HG02759 (cell line): ENCODE measurements around the gene WDFY4.

Experiments
- ATAC-seq: cut with Tn5 transposase; IDR thresholded peaks from one replicate; pipeline ENCODE4 v1.9.1; 2021; ENCODE audit warnings: mild to moderate bottlenecking, moderate library complexity; ENCODE audit not compliant: unreplicated experiment

WDFY4 gene

DNA sequence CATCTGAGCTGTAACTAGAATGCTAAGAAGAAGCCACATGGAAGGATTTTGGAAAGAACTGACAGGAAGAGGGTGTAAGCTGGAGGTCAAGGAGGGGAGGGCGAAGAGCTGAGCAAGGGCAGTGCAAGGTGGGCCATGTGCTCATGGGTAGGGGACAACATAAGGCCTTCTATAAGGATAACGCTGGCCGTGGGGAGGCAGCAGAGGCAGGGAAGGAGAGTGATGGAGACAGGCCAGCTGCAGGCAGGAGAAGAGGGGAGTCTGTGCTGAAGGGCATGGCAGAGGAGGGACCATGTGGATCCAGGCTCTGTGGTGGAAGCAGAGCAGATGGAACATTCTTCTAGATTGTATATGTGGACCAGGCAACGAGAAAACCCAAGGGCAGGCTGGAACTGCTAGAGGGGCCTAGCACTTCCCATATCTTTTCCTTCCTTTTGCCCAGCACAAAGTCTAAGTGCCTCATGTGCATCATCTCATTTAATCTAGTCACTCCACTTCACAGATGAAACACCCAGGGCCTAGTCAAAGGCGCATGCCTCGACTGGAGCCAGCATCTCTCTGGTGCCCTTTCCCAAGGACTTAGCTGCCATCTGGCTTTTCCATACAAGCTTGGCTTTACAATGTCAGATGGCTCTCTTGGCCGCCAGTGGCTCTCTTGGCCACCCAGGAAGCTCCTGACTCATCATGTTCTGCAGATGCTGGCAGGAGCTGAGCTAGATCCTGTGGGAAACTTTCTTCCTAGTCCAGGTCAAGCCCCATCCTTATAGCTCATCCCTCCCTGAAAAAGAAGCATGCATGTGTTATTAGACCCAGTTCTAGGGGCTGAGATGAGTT lies 248.4 kb downstream of the WDFY4 start:
- ATAC-seq, result no peak

DNA sequence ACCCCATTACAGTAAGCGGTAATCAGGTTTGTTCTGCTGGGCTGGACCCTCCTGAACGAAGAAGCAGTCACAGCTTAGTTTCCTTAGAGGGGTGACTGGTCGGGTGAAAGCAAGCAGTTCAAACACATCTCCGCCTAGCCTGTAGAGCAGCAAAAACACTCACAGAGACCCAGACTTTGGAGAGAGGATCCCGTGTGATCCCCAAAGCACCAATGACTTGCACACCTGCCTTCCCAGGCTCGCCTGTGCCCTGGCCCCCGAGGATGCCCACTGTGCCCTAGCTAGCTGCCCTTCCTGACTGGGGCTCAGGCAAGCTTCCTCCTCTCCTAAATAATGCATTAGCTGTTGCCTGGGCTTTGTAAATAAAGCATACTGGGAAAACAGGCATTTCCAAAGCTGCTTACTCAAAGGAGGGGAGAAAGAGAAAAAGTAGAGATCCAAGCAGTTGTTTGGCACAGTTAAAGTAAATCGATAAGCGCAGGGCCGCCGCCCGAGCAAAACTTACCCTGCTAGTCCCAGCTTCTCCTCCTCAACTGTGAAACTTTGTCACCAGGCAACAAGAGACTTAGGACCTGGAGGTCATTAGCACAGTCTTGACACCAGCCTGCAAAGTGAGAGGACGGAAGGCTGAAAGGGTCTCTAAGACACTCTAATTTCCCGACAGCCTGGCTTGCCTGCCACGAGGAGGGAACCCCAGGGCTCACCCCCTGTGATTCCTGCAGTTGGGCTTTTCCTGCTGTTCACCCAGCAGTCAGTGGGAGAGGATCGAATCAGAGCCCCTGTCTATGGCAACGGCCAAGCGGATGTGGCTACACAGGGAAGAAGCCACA lies 250.2 kb downstream of the WDFY4 start:
- no peak for ATAC-seq

DNA sequence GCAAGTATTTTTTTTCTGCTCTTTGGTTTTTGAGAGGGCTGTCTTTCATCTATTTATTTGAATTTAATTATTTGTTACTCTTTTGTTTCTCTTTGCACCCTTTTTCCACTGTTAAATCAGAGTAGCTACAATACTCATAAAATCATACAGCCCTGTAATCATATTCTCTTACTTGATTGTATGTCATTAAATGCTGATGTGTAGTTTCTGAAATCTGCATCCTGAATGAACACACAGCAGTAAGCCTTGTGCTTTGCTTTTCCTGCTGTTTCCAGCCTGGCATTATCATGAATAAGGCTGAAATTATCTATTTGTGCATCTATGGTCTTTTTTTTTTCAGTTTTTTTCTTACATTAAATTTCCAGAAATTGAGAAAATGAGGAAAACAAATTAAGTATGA lies 250.9 kb downstream of the WDFY4 start:
- ATAC-seq, result no peak

DNA sequence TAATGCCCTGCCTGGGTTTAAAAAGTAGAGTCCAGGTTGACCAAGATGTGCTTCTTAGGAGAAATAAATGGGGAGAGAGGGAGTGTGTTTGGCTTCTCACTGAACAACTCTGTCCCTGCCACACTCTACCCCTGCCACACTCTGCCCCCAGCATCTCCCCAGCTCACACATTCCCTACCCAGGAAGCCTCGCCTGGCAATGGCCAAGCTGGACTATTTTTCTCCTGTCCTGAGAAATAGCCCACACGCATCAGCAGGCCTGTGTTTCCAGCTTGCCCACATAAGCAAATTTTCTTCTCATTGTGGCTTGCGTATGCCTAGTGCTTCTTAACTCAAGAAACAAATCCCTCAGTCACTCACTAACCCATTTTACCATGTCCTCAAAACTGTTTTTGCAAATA lies 253.1 kb downstream of the WDFY4 start:
- no peak for ATAC-seq

DNA sequence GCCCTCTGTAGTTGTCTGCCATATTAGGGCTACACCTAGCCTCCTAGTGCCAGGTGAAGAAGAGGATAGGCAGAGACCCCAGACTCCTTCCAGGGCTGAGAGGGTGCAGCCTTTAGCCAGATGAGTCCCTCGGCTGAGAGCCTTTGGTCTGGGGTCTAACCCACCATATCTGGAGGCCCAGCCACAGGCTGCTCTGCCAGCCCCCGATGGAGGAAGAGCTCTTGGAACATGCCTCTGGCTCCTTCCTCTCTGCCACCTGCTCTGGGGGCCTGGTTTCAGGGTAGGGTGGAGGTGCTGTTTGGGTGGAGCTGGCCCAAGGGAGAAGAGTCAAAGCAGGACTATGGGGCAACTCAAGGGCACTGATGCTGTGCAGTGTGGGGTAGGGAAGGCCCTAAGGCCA lies 253.6 kb downstream of the WDFY4 start:
- no peak for ATAC-seq

DNA sequence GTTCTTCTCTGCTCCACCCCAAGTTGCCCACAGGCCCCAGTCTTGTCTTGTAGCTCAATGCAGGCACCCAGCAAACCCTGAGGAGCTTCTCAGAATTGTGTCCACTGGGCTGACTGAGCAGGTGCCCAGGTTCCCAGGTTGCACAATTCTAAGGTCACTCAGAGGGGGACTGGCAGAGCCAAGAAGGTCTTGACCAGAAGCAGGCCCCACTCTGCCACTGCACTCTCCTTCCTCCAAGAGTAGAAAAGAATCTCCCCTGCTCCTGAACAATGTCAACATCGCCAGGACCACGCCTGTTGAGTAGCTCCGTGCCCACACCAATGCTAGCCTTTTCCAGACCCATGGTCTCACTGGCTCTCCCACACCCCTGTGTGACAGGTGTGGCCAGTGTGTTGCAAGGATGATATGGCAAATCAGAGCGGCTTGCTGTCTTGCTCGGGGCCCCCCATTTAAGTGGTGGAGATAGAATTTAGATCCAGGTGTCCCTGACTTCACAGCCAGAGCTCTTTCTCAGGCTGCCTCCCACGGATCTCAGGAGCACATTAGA lies 254.4 kb downstream of the WDFY4 start:
- no peak for ATAC-seq

DNA sequence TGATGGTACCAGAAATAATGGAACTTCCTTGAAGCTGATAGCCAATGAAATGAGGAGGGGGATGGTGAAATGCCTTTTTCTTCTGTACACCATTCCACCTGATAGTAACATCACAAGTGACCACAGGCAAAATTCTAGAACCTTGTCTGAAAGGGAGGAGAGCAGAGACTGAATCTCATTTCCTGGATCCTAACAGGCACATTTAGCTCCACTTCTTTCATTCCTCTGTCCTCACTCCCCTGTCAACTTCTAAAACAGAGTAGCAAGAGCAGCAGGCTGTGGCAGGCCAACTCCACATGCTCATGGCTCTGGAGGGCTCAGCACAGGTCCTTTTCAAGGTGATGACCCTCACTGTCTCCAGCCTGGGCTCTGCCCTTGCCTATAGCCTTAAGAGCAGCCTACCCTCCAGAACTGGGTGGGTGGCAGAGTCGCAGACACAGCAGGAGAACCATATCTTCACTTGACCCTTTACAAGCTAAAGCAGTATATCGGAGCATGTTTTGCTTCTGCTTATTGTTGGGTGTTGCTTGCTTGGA lies 255.2 kb downstream of the WDFY4 start, which contains the start of gene LRRC18:
Gene LRRC18 (minus strand): TSS at position 51 of the 536 bp plus-strand sequence. CDS start 25,685 bp downstream, outside the sequence.
- no peak for ATAC-seq

DNA sequence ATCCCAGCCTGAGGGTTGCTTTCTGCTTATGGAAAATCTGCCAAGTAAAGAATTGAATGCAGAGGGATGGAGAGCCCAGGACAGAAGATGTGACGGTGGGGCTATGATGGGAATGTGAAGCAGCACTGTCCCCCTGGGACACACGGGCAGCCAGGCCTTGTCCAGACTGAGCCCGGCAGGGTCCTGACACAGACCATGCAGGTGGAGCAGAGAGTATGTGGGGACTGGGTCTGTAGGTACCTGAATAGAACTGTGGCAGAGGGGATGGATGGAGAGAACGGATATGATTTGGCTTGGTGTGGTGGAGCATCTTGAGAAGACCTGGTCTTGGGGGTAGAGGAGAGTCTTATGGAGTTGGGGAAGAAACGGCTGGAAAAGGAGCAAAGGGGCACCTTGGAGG lies 255.7 kb downstream of the WDFY4 start:
- ATAC-seq, result no peak

DNA sequence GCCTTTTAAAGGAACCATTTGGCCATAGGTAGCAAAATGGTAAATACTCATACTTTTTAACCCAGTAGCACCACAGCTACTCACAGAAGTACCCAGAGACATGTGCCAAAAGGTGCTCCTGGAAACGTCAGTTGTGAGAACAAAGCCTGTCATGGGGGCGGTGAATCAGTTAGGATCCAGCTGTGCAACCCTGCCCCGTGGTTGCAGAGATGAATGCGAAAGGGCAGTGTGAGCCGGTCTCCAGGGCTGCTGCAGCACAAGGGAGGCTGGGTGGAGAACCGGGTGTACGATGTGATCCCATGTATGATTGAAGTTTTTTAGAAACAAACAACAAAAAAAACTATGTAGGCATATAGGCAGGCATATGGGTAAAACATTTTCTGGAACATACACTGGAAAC lies 256.3 kb downstream of the WDFY4 start:
- no peak for ATAC-seq

DNA sequence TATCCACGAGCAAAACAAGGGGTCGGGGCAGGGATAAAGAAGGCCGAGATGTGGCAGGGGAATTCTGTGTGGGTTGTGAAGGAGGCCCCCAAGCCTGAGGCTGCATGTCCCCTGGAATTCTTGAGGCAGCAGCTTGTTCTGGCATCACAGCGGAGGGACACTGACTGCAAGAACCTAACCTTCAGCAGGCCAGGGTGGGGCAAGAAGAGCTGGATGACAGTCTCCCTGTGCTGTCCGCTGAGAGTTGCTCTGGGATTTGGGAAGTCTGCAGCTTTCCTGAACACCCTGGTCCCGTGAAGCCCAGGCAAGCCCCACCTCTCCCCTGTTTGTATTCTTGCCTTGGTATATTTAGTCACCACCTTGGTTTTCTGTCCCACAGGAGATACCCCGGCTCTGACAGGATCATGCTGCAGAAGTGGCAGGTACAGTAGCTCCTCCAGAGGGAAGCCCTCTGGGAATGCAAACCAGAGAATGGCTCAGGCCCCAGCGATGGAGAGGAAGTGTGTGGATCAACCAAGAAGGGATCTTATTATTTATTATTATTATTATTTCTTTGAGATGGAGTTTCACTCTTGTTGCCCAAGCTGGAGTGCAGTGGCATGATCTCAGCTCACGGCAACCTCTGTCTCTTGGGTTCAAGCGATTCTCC lies 256.9 kb downstream of the WDFY4 start:
- ATAC-seq, result no peak

DNA sequence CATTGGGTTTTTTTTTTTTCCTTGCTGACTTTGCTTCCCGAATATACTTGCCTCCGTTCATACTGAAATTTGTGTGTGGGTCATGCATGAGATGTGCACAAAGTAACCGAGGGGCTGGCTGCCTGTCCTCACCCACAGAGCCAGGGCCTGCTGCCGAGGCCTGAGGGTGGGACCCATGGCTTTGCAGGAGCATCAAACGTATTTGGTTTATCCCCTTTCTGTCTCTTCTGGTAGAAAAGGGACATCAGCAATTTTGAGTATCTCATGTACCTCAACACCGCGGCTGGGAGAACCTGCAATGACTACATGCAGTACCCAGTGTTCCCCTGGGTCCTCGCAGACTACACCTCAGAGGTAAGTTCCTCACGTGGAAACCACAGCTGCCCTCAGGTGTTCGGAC lies 258.4 kb downstream of the WDFY4 start:
- ATAC-seq, result no peak

DNA sequence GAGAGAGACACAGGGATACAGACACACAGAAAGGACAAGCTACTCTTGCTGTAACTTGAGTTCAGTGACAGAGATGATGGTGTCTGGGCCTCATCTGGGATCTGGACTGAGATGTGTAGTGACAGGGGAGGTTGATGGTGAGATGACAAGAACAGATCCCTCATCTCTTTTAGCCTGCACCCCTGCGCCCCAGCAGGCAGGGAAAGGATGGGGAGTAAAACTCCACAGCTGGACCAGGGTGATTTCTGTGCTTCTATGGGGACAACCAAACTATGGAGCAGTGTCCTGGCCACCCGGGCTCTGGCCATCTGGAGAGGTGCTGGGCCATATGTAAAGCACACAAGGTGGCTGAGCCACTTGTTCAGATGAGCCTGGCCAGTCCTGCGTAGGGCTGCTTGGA lies 259.5 kb downstream of the WDFY4 start:
- ATAC-seq, result no peak

DNA sequence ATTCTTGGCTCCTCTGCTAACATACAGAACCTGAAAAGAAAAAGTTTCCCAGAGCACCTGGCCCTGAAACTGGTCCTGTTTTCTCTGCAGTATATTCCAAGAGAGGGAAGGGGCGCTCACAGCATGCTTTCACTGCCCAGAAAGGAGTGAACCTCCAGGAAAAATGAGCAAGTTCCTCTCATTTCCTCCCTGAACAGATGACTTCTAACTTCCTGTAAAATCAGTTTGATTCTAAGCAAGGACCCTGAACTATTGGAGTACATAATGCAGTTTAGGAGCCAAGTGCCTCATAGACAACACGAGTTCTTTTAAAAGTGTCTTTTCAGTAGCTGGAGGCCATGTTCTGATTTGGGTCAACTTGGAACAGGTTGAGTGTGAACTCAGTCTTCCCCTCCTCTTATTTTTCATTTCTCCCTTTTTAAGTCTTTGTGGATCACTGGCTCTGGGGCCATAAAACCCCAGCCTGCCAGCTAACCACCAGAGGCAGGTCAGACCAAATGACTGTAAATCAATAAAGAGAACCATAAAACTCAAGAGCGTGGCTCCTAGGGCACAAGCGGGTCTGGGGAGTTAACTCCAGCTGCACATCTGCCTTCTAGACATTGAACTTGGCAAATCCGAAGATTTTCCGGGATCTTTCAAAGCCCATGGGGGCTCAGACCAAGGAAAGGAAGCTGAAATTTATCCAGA lies 260.9 kb downstream of the WDFY4 start:
- no peak for ATAC-seq

DNA sequence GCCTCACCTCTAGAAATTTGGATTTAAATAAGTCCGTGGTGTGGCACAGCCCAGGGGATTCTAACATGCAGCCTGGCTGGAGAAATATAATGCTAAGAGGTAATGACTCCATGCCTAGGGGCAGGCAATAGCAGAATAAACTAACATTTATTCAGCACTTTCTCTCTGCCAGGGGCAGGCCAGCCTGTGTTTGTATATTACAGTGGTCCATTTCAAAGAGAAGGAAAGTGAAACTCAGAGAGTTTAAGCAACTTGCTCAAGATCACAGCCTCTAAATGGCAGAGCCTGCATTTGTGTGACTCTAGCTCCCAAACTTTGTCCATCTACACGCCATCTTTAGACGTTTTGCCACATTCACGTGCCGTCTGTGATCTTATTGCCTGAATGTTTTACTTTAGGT lies 261.7 kb downstream of the WDFY4 start:
- ATAC-seq, result no peak

DNA sequence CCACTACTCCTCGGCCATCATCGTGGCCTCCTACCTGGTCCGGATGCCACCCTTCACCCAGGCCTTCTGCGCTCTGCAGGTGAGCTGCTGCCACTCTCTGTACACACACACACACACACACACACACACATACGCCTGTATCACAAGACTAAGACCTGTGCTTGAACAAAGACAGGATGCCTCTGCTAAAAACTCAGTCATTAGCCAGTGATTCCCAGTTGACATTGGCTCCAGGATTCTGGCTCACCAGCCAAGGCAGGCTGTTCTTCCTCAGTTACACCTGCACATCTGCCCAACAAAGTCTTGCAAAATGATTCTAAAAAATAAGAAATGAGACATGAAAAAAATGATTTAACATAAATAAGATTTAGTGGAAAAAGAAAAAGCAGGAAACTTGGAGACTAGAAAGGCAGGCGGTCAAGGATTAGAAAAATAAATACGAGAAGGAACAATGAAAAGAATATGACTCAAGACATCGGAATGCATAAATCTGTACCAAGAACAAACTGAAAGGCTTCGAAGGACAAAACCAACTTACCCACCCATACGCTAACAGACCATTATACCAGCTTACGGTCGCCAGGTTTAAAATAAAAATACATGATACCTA lies 262.3 kb downstream of the WDFY4 start:
- ATAC-seq, result no peak

DNA sequence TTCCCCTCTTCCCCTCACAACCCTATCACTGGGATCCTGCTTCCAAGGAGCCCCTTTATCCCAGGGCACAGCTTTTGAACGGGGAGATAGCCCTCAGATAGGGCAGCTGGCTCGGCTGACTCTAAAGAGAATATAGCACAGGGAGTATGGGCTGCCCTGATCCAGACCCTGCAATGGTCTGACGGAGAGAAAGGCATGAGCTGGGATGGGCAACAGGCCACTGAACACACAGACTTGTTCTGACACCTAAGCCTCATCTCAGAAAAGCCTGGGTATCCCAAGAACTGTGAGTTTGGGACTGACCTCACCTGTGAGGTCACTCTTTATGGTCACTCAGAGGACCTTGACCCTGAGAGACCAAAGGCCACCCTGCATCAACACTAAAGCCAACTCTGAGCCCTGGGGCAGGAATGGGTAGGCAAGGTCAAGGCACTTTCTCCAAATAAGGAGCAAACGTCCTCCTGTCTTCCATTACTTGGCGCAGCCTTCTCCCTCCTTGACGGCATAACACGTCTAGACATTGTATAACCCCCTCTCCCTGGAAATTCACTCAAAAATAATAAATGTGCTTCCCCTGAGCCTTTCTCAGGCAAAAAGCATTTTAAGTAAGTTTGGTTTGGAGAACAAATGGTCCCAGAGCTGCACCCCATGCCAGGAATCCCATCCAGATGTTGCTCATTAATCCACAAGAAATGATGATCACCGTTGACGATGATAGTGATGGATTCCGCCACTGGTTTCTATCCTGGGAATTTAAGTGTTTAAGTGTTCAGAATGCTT lies 263.2 kb downstream of the WDFY4 start:
- ATAC-seq, result no peak

DNA sequence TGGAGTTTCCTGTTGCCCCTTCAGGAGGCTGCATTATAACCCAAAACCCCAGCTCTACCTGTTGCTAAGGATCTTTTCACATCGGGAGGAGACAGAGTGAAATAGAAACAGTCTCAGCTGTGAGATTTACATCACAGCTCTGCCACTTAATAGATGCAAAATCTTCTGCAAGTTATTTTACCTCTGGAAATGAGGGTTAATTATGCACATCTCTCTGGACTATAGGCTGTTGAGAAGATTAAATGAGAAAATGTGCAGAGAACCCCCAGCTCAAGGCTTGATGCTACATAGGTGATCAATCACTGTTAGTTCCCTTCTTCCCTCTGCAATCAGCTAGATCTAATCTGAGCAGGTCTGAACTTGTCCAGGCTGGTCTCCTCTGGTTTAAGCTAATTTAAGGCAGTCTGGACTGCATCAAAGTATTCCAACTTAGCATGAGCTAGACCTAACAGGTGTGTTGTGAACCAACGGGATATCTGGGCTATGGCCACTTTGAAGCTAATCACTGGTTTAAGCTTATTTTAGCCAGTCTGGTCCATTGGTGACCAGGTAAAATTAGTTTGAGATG lies 263.9 kb downstream of the WDFY4 start:
- ATAC-seq, result no peak

DNA sequence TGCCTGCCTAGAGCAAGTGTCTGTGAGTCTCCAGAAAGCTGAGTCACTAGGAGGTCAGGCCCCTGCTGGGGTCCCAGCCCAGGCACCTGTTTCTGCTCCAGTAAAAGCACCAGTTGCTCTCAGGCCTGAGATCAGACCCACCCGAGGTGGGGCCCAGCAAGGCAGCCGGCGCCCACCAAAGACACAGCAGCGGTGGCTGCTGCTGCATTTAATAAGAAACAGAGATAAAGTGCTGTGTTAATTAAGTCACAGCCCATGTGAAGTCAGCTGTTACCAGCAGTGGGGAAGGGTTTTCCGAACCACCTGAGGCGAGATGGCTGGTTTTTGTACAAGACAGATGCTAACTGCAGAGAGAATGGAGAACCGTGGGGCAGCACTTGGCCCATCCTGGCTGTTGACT lies 267.0 kb downstream of the WDFY4 start:
- ATAC-seq, result no peak
